Measurements from ENCODE around the gene NRP1.
A peak's percentile ranks its signal among the peaks of the same experiment; 100 is the strongest.

Gene NRP1

DNA sequence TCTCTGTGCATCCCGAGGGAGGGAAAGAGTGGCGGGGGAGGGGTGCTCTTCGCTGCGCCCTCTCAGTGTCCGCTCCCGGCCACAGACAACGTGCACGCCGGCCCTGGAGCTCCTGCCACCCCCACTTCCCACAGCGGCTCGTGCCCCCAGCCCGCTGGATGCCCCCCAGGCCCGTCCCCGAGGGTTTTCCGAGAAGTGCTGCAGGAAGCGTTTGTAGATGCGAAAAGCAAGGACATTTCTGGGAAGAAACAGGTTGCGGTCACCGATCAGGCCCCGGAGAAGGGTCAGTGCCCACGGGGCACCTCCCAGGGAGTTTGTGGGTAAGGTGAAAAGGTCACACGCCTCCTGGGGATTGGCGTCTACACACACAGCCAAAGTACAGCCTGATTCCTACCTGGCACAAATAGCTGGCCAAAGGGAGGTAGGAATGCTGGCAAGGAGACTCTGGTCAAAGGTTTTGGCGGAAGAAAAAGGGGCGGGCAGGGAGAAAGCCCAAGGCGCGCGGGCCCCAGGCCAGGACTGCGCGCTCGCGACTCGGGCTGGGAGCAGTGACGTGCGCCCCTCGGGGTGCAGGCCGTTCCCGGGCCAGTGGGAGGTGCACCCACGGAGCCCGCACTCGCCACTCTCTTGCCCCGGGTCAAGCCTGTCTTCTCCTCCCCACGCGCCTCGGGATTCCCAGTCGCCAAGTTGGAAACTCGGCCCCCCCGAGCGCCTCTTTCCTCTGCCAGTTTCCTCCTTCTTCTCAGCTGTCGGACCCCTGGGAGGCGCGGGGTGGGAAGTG is 1.5 kb upstream of the NRP1 start:
- peak; percentile 74 for DNase-seq (ENCODE audit: insufficient read length, low spot score)
- TF ChIP-seq POLR2A (IDR thresholded peaks at IDR 0.05; ENCODE audit: low read depth, low read length) = no peak
- FAIRE-seq = peak; percentile 87

- DNase-seq (ENCODE audit: insufficient read length, low spot score) = no peak
- TF ChIP-seq POLR2A (IDR thresholded peaks at IDR 0.05; ENCODE audit: low read depth, low read length) = no peak
- FAIRE-seq = no peak
Measured at GRCh38 chr10:33335551-33335800, 1.0 kb upstream of the NRP1 start.

GRCh38 chr10:33334805-33335550 is 511 bp upstream of the NRP1 start:
- peak; percentile 25; the same call in 1 of the 2 replicates for TF ChIP-seq POLR2A (IDR thresholded peaks at IDR 0.05; ENCODE audit: low read depth, low read length)
- FAIRE-seq (no peak), DNase-seq (ENCODE audit: insufficient read length, low spot score) (peak; percentile 38)

DNA sequence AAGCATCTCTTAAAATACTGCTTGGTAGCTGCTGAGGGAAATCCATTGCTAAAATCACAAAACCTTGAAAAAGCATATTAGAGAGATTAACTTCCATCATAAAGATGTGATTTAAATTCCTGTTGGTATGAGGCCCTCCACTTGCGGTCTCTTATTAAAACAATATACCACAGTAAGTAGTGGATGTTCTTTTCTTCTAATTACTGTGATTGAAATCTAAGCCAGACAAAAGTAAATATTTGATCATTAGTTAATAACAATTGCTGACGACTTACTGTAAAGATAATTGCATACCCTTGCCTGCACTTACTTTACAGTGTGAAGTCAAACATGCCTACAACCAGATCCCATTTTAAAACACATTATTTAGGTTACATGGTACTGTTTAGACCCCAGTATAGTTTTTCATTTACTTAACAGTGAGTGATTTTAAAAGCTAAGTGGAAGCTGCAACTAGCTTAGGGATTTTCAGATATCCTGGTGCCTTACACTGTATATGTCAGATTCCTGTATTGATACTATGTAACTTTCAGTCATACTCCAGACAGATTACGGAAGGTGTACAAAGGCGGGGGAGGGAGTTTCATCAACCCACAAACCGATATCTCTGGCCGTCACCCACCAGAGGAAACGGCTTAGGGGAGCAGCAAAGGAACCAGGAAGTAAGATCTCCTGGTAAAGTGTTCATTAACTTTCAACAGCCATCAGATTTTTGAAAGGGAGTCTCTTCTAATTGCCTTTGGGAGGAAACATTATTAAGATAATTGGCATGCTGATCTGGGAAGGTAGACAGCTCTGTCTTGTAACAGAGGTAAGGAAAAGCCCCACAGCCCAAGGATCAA is 986 bp downstream of the NRP1 start:
- TF ChIP-seq POLR2A (IDR thresholded peaks at IDR 0.05; ENCODE audit: low read depth, low read length) = no peak
- FAIRE-seq (no peak), DNase-seq (ENCODE audit: insufficient read length, low spot score) (no peak)

- DNase-seq (ENCODE audit: insufficient read length, low spot score) = no peak
- peak; percentile 33 for FAIRE-seq
- no peak for TF ChIP-seq POLR2A (IDR thresholded peaks at IDR 0.05; ENCODE audit: low read depth, low read length)
Measured at GRCh38 chr10:33332183-33333065, 2.0 kb downstream of the NRP1 start.

- TF ChIP-seq POLR2A (IDR thresholded peaks at IDR 0.05; ENCODE audit: low read depth, low read length) = no peak
- DNase-seq (ENCODE audit: insufficient read length, low spot score) (no peak), FAIRE-seq (no peak)
Measured at GRCh38 chr10:33331379-33331694, 3.1 kb downstream of the NRP1 start.

DNA sequence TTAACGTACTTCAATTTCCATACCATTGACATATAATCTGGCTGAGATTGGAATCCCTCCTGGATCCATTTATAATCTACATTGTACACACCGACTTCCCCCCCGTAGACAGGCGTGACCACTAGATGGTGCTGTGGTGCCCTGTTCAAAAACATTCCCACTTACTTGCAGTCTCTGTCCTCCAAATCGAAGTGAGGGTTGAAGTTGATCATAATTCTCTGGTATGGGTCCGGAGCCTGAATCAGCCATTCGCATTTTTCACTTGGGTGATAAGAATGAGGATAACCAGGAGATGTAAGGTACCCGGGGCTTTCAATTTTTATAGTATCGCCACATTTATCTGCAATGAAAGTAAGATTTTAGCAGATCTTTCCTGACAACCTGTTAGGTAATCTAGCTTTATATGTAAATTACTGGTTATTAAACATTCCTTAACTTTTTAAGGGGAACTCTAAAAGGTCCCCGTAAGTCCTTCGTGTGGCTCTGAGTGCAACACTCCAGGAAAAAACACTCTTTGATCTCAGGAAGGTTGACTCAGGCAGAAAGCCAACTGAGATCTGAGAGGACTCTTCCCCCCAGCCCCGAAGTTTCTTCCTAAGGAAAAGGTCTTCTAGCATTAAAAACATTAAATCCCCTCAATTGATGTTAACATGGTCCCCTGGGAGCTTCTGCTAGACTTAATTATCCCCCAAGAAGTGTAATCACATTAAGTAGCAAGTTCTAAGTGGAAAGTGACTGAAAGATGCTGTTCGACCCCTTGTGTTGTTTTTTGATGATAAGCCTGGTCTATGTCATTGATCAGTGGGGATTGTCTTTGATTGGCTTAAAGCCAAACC is 3.7 kb downstream of the NRP1 start:
- FAIRE-seq (peak; percentile 97), DNase-seq (ENCODE audit: insufficient read length, low spot score) (no peak)
- no peak for TF ChIP-seq POLR2A (IDR thresholded peaks at IDR 0.05; ENCODE audit: low read depth, low read length)

DNA sequence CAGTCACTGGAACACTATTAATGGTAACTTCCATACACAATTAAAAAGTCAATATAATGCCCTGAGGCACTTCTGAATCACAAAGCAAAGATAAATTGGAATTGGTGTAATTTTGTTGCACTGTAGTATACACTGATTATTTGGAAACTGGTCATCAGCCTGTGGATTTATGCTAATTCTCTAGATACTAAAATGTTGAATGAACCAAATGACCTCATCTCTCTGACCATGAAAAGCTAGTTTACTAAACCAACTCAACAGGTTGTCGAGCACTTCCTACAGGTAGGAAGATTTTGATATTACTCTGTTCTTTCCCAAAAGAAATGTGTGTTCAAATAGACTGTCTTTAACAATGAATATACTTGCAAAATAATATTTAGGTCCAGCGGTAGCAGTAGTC is 5.3 kb downstream of the NRP1 start:
- DNase-seq (ENCODE audit: insufficient read length, low spot score) = no peak
- FAIRE-seq = no peak
- TF ChIP-seq POLR2A (IDR thresholded peaks at IDR 0.05; ENCODE audit: low read depth, low read length) = no peak

GRCh38 chr10:33328253-33328652 is 6.2 kb downstream of the NRP1 start:
- no peak for TF ChIP-seq POLR2A (IDR thresholded peaks at IDR 0.05; ENCODE audit: low read depth, low read length)
- no peak for DNase-seq (ENCODE audit: insufficient read length, low spot score)
- no peak for FAIRE-seq

GRCh38 chr10:33327751-33328150 is 6.7 kb downstream of the NRP1 start:
- peak; percentile 83 for FAIRE-seq
- TF ChIP-seq POLR2A (IDR thresholded peaks at IDR 0.05; ENCODE audit: low read depth, low read length) = no peak
- no peak for DNase-seq (ENCODE audit: insufficient read length, low spot score)

DNA sequence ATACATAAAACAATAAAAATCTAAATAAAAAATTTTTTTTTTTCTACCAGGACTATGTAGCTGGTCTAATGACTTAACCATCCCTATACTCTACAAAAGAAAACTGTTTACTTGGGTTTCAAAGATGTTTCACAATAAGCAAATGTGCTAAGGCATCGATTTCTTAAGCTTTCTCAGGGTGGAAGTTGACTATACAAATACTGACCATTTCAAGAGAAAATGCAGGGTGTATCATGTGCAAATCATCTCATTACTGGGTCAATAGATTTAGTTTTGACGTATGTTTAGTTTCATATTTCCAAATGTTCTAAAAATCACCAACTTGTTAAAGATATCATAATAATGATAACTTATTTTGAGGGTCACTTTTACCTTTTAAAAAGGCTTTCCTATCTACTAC is 7.5 kb downstream of the NRP1 start:
- FAIRE-seq = no peak
- DNase-seq (ENCODE audit: insufficient read length, low spot score) = no peak
- no peak for TF ChIP-seq POLR2A (IDR thresholded peaks at IDR 0.05; ENCODE audit: low read depth, low read length)

DNA sequence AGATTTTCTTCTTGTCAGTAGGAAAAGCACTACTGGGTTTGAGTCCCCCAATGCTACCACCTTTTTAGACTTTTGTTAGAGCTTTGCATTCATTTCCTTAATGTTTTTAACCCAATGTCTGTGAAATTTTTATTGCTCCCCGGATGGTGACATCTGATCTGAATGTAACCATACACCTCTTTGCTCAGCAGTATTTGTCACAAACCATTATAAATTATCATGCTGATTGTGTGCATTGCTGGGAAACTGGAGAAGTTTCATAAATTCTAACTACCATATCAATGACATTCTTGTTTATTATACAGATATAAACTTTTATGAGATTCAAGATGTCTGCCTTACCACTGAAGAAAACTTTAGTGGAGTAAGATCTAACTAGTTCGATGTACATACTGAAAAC is 8.5 kb downstream of the NRP1 start:
- DNase-seq (ENCODE audit: insufficient read length, low spot score) (no peak), FAIRE-seq (no peak)
- TF ChIP-seq POLR2A (IDR thresholded peaks at IDR 0.05; ENCODE audit: low read depth, low read length) = no peak

- no peak for TF ChIP-seq POLR2A (IDR thresholded peaks at IDR 0.05; ENCODE audit: low read depth, low read length)
- no peak for FAIRE-seq
Measured at GRCh38 chr10:33323721-33324120, 10.7 kb downstream of the NRP1 start.

More at GRCh38 chr10:33323721-33324120, 10.7 kb downstream of the NRP1 start:
- no peak for DNase-seq (ENCODE audit: insufficient read length, low spot score)

Measured in H54 (cell line).